ENCODE data around the gene PALB2. TPM values are rescaled to one million over a fixed set of nuclear protein-coding genes. Genes with fewer than 3 reads are reported as not detected.

PALB2 gene
- total and polyA plus RNA-seq, 9 of the 15 experiments (the other 6 are each of a cell fraction or from before 2014, with no cell fraction given) = 7.0 to 25.8 (median 15.2) TPM

DNA sequence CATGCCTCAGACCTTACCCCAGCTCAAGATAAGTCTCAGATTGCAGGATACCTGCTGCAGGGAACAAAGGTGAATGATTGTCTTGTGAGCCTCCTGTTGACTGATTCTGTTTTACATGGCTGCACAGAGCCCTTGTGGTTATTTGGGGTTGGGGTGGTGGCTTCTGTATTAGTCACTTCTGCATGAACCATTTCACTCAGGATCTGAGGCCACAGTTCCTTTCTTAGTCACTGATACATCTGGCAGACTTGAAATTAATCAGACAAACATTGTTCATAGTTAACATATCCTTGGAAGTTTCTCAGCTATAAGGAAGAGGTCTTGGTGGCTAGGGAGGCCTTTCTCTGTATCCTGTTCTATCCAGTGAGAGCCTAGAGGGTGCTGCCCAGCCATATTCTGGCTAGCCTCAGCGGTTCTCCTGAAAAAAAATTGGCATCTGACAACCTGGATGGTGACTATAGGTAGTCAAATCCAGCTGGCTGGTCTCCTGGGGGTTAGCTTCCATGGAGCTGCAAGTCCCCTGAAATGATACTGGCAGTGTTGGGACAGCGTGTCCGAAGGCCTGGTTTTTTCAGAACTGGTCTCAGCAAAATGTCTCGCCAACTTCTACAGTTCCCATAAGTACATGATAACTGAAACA lies 29.1 kb upstream of the PALB2 start:
- Histone ChIP-seq H3K36me3 (ENCODE audit: control insufficient read depth, insufficient read depth, low read length) (peaks cover 84% of the 10 kb centered on the region), H3K9me3 (replicated peaks; ENCODE audit: control insufficient read depth, insufficient read depth, low read depth, low read length) (no peaks in the 10 kb centered on the region), H3K4me3 (no peak overlapping the region), H2AFZ (ENCODE audit: low read depth, low read length) (no peak overlapping the region), H3K9me1 (ENCODE audit: control insufficient read depth, insufficient read depth, low read length) (no peaks in the 10 kb centered on the region), H4K20me1 (replicated peaks; ENCODE audit: control insufficient read depth, insufficient read depth, low read length) (peaks cover 10% of the 10 kb centered on the region; the same call in 1 of the 2 replicates), H3K4me2 (ENCODE audit: insufficient read depth, low read length) (no peak overlapping the region), H3K4me1 (replicated peaks in 1 of 2; ENCODE audit: control insufficient read depth in 2 of 2, insufficient read depth in 2 of 2, low read length in 2 of 2) (peaks cover 4 to 24% of the 10 kb centered on the region in 2 experiments; a peak in 3 of 5 replicates), H3K27ac (ENCODE audit: extremely low read depth, low read depth, low read length) (no peak overlapping the region), H3K79me2 (ENCODE audit: control insufficient read depth, insufficient read depth, low read length) (no peaks in the 10 kb centered on the region), H3K9ac (ENCODE audit: insufficient read depth in 1 of 2, low read depth in 2 of 2, low read length in 2 of 2) (no peak overlapping the region), H3K27me3 (ENCODE audit: control insufficient read depth in 2 of 2, insufficient read depth in 2 of 2, low read length in 2 of 2) (no peaks in the 10 kb centered on the region)
- no TSS peak for BruUV-seq (replicated peaks)
- intact Hi-C loops (cut with micrococcal nuclease) = no loop called here
- in situ Hi-C loops (cut with MboI) = no loop called here
- ChIA-PET POLR2A (interaction anchor here (1.3 to 4.0 kb wide), 2 partner anchors 8 to 40 kb away, joined by 5 to 66 read pairs; partner anchors contain the start of gene PLK1), CTCF (ENCODE audit: low intra/inter-chr PET ratio) (no interaction called here)
- ATAC-seq = no peak
- TF ChIP-seq FOSL1 (tag; conservative IDR thresholded peaks at IDR 0.05) (peak; percentile 30; the same call in 1 of the 2 replicates), HDAC3 (IDR thresholded peaks at IDR 0.05; ENCODE audit: borderline replicate concordance, partially characterized antibody) (no peak)
- TF ChIP-seq, protein P1, sequence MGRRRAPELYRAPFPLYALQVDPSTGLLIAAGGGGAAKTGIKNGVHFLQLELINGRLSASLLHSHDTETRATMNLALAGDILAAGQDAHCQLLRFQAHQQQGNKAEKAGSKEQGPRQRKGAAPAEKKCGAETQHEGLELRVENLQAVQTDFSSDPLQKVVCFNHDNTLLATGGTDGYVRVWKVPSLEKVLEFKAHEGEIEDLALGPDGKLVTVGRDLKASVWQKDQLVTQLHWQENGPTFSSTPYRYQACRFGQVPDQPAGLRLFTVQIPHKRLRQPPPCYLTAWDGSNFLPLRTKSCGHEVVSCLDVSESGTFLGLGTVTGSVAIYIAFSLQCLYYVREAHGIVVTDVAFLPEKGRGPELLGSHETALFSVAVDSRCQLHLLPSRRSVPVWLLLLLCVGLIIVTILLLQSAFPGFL (CRISPR knock-in tag; IDR thresholded peaks at IDR 0.05) = 0 out of 2 replicates have a peak, but pooled peaks have one; percentile 37
- WGBS (ENCODE audit: insufficient coverage, low coverage, missing lambda C conversion rate) = 90% methylated on average over 4 of the region's 4 CpGs
- no peak for DNase-seq (ENCODE audit: extremely low read depth in 1 of 4, low spot score in 3 of 4)
- FAIRE-seq = no peak

Data from K562 (cell line).